Measurements from ENCODE around the gene MRS2. TPM values are rescaled to one million over a fixed set of nuclear protein-coding genes. Genes with fewer than 3 reads are reported as not detected.

The MRS2 gene, protein sequence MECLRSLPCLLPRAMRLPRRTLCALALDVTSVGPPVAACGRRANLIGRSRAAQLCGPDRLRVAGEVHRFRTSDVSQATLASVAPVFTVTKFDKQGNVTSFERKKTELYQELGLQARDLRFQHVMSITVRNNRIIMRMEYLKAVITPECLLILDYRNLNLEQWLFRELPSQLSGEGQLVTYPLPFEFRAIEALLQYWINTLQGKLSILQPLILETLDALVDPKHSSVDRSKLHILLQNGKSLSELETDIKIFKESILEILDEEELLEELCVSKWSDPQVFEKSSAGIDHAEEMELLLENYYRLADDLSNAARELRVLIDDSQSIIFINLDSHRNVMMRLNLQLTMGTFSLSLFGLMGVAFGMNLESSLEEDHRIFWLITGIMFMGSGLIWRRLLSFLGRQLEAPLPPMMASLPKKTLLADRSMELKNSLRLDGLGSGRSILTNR
- polyA plus RNA-seq (2013, experiment 1 of 2), result 20.7 TPM
- polyA plus RNA-seq (2013, experiment 2 of 2), result 19.9 TPM

- peaks cover 0 to 6% of the 10 kb centered on the region in 2 donors for H3K4me1 ChIP-seq (ENCODE audit: control insufficient read depth in 2 of 2, insufficient read depth in 1 of 2, low read depth in 1 of 2, low read length in 2 of 2)
- H3K79me1 ChIP-seq (ENCODE audit: low read depth, low read length), result peaks cover 6% of the 10 kb centered on the region
- peak within 1 kb of the TSS; percentile 95 for H3K23ac ChIP-seq (ENCODE audit: low read depth, low read length, poor library complexity)
- no peaks in the 10 kb centered on the region for H3K9me3 ChIP-seq (replicated peaks in 1 of 2; ENCODE audit: control insufficient read depth in 2 of 2, insufficient read depth in 1 of 2, low read depth in 1 of 2, low read length in 2 of 2)
- no peak within 1 kb of the TSS for H2AK5ac ChIP-seq (ENCODE audit: low read depth, low read length)
- H4K91ac ChIP-seq (ENCODE audit: low read depth, low read length, poor library complexity), result no peak within 1 kb of the TSS
- no peaks in the 10 kb centered on the region for H3K27me3 ChIP-seq (ENCODE audit: control insufficient read depth in 3 of 3, insufficient read depth in 3 of 3, low read depth in 1 of 3, low read length in 3 of 3)
- no peak within 1 kb of the TSS for H2BK15ac ChIP-seq (ENCODE audit: low read length)
- H2BK12ac ChIP-seq (ENCODE audit: low read length), result no peak within 1 kb of the TSS
- no peak within 1 kb of the TSS for H3K27ac ChIP-seq (replicated peaks; ENCODE audit: low read length)
- no peak within 1 kb of the TSS for H2BK5ac ChIP-seq (ENCODE audit: low read length)
- H3K9ac ChIP-seq (ENCODE audit: low read depth, low read length, poor library complexity), result peak within 1 kb of the TSS; percentile 96
- peak within 1 kb of the TSS; percentile 71 for H3K4me2 ChIP-seq (ENCODE audit: insufficient read depth, low read length, poor library complexity, severe bottlenecking)
- H3K14ac ChIP-seq (ENCODE audit: low read length), result peak within 1 kb of the TSS; percentile 73
- no peak within 1 kb of the TSS for H2BK120ac ChIP-seq (ENCODE audit: low read depth, low read length)
- whole genome bisulfite sequencing, 2 donors (ENCODE audit: extremely low coverage in 2 of 2, insufficient read length in 2 of 2, insufficient replicate concordance in 1 of 2), result no CpG with 5 or more reads among the region's 63 CpGs
- H4K8ac ChIP-seq (ENCODE audit: low read depth, low read length), result no peak within 1 kb of the TSS
- peaks cover 3 to 30% of the 10 kb centered on the region in 2 donors for H3K36me3 ChIP-seq (replicated peaks in 1 of 2; ENCODE audit: control insufficient read depth in 2 of 2, insufficient read depth in 2 of 2, low read length in 2 of 2)
- H3K4ac ChIP-seq (ENCODE audit: low read length), result no peak within 1 kb of the TSS
- H2AFZ ChIP-seq (ENCODE audit: low read length), result peak within 1 kb of the TSS; percentile 95
- peak within 1 kb of the TSS; percentile 97 for H3K18ac ChIP-seq (ENCODE audit: low read length)
- H3K4me3 ChIP-seq (ENCODE audit: low read length in 2 of 2), result peak within 1 kb of the TSS; percentile 86 to 95
- peak; percentile 41 for DNase-seq (ENCODE audit: low spot score)
Observed at GRCh38 chr6:24402697-24403500, at the start of gene MRS2. Gene MRS2 (plus strand): TSS chr6:24402936. CDS start chr6:24403047, 111 bp downstream.

GRCh38 chr6:24353861-24354260 lies 48.9 kb upstream of the MRS2 start:
- DNase-seq (ENCODE audit: low spot score), result no peak
- H2BK120ac ChIP-seq (ENCODE audit: low read depth, low read length), result no peak overlapping the region
- H3K4me3 ChIP-seq (ENCODE audit: low read length in 2 of 2), result no peak overlapping the region
- H2BK15ac ChIP-seq (ENCODE audit: low read length), result no peak overlapping the region
- H3K9ac ChIP-seq (ENCODE audit: low read depth, low read length, poor library complexity), result no peak overlapping the region
- no peak overlapping the region for H2BK5ac ChIP-seq (ENCODE audit: low read length)
- H3K36me3 ChIP-seq (replicated peaks in 1 of 2; ENCODE audit: control insufficient read depth in 2 of 2, insufficient read depth in 2 of 2, low read length in 2 of 2), result no peaks in the 10 kb centered on the region
- H3K27ac ChIP-seq (replicated peaks; ENCODE audit: low read length), result no peak overlapping the region
- H3K4me2 ChIP-seq (ENCODE audit: insufficient read depth, low read length, poor library complexity, severe bottlenecking), result no peak overlapping the region
- H4K91ac ChIP-seq (ENCODE audit: low read depth, low read length, poor library complexity), result no peak overlapping the region
- H3K14ac ChIP-seq (ENCODE audit: low read length), result no peak overlapping the region
- H3K18ac ChIP-seq (ENCODE audit: low read length), result no peak overlapping the region
- no CpG with 5 or more reads among the region's 1 CpG for WGBS, 2 donors (ENCODE audit: extremely low coverage in 2 of 2, insufficient read length in 2 of 2, insufficient replicate concordance in 1 of 2)
- no peak overlapping the region for H3K23ac ChIP-seq (ENCODE audit: low read depth, low read length, poor library complexity)
- H3K79me1 ChIP-seq (ENCODE audit: low read depth, low read length), result no peaks in the 10 kb centered on the region
- H2BK12ac ChIP-seq (ENCODE audit: low read length), result no peak overlapping the region
- H4K8ac ChIP-seq (ENCODE audit: low read depth, low read length), result no peak overlapping the region
- H3K9me3 ChIP-seq (replicated peaks in 1 of 2; ENCODE audit: control insufficient read depth in 2 of 2, insufficient read depth in 1 of 2, low read depth in 1 of 2, low read length in 2 of 2), result peaks cover 0 to 3% of the 10 kb centered on the region in 2 donors
- no peak overlapping the region for H2AK5ac ChIP-seq (ENCODE audit: low read depth, low read length)
- H3K4me1 ChIP-seq (ENCODE audit: control insufficient read depth in 2 of 2, insufficient read depth in 1 of 2, low read depth in 1 of 2, low read length in 2 of 2), result peaks cover 0 to 2% of the 10 kb centered on the region in 2 donors
- peaks cover 0 to 15% (median 0%) of the 10 kb centered on the region in 3 experiments for H3K27me3 ChIP-seq (ENCODE audit: control insufficient read depth in 3 of 3, insufficient read depth in 3 of 3, low read depth in 1 of 3, low read length in 3 of 3)
- no peak overlapping the region for H3K4ac ChIP-seq (ENCODE audit: low read length)
- H2AFZ ChIP-seq (ENCODE audit: low read length), result no peak overlapping the region

GRCh38 chr6:24355393-24355792 lies 47.3 kb upstream of the MRS2 start:
- Histone ChIP-seq H3K18ac (ENCODE audit: low read length) (no peak overlapping the region), H3K27ac (replicated peaks; ENCODE audit: low read length) (no peak overlapping the region), H3K14ac (ENCODE audit: low read length) (no peak overlapping the region), H3K9me3 (replicated peaks in 1 of 2; ENCODE audit: control insufficient read depth in 2 of 2, insufficient read depth in 1 of 2, low read depth in 1 of 2, low read length in 2 of 2) (peaks cover 0 to 3% of the 10 kb centered on the region in 2 donors), H3K4me3 (ENCODE audit: low read length in 2 of 2) (no peak overlapping the region), H3K4me2 (ENCODE audit: insufficient read depth, low read length, poor library complexity, severe bottlenecking) (no peak overlapping the region), H3K4ac (ENCODE audit: low read length) (no peak overlapping the region), H2BK120ac (ENCODE audit: low read depth, low read length) (no peak overlapping the region), H2BK5ac (ENCODE audit: low read length) (no peak overlapping the region), H3K9ac (ENCODE audit: low read depth, low read length, poor library complexity) (no peak overlapping the region), H3K36me3 (replicated peaks in 1 of 2; ENCODE audit: control insufficient read depth in 2 of 2, insufficient read depth in 2 of 2, low read length in 2 of 2) (no peaks in the 10 kb centered on the region), H4K8ac (ENCODE audit: low read depth, low read length) (no peak overlapping the region), H2AFZ (ENCODE audit: low read length) (no peak overlapping the region), H4K91ac (ENCODE audit: low read depth, low read length, poor library complexity) (no peak overlapping the region), H2BK15ac (ENCODE audit: low read length) (no peak overlapping the region), H3K79me1 (ENCODE audit: low read depth, low read length) (no peaks in the 10 kb centered on the region), H2AK5ac (ENCODE audit: low read depth, low read length) (no peak overlapping the region), H3K27me3 (ENCODE audit: control insufficient read depth in 3 of 3, insufficient read depth in 3 of 3, low read depth in 1 of 3, low read length in 3 of 3) (peaks cover 0 to 1% (median 0%) of the 10 kb centered on the region in 3 experiments), H2BK12ac (ENCODE audit: low read length) (no peak overlapping the region), H3K23ac (ENCODE audit: low read depth, low read length, poor library complexity) (no peak overlapping the region), H3K4me1 (ENCODE audit: control insufficient read depth in 2 of 2, insufficient read depth in 1 of 2, low read depth in 1 of 2, low read length in 2 of 2) (peaks cover 2 to 5% of the 10 kb centered on the region in 2 donors)
- WGBS, 2 donors (ENCODE audit: extremely low coverage in 2 of 2, insufficient read length in 2 of 2, insufficient replicate concordance in 1 of 2), result no CpG with 5 or more reads among the region's 4 CpGs
- no peak for DNase-seq (ENCODE audit: low spot score)

Data from neuronal stem cell (in vitro differentiated cells).